Measurements from ENCODE around the gene GNPDA1. TPM values are rescaled to one million over a fixed set of nuclear protein-coding genes. Genes with fewer than 3 reads are reported as not detected.
"Not testable (repeated sequence)": the region's sequence is repeated elsewhere in the genome, so short reads cannot be mapped to it uniquely, and the experiment has no call there.

Gene GNPDA1
- total RNA-seq, 1 experiment from 2014 or later, result 52.4 TPM

DNA sequence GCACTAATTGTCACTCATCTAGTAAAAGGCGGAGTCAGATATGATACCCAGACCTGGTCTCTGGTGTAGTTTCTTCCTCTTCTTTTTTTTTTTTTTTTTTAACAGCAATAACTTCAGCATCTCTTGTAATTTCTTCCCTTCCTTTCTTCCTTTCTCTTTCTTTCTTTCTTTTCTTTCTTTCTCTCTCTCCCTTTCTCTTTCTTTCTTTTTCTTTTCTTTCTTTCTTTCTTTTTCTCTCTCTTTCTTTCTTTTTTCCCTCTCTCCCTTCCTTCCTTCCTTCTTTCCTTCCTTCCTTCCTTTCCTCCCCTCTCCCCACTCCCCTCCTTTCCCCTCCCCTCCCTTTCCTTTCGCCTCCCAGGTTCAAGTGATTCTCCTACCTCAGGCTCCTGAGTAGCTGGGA is 25.9 kb upstream of the GNPDA1 start:
- intact Hi-C loops (cut with micrococcal nuclease; ENCODE audit: unreplicated experiment), result no loop called here
- no peaks in the 10 kb centered on the region for H3K36me3 ChIP-seq (ENCODE audit: insufficient read depth, low read length, poor library complexity, severe bottlenecking)
- no peak for DNase-seq (ENCODE audit: low spot score)
- H3K27me3 ChIP-seq (replicated peaks; ENCODE audit: insufficient read depth, low read depth, low read length, poor library complexity), result no peaks in the 10 kb centered on the region
- ChIA-PET POLR2A (ENCODE audit: low non-redundant PET) (no interaction called here), CTCF (no interaction called here)
- no TSS peak for BruUV-seq (replicated peaks)
- no peaks in the 10 kb centered on the region for H3K4me1 ChIP-seq (ENCODE audit: insufficient read depth, low read length, poor library complexity, severe bottlenecking)
- TF ChIP-seq EZH2 (IDR thresholded peaks at IDR 0.05; ENCODE audit: borderline replicate concordance, low read depth, low read length, poor library complexity, severe bottlenecking) (no peak), CTCF (conservative IDR thresholded peaks at IDR 0.05; ENCODE audit: low read depth, low read length) (no peak)
- no peak overlapping the region for H3K27ac ChIP-seq (ENCODE audit: low read depth, low read length, poor library complexity, severe bottlenecking)
- H3K4me3 ChIP-seq (ENCODE audit: low read depth, low read length, poor library complexity, severe bottlenecking), result no peak overlapping the region
- no peaks in the 10 kb centered on the region for H3K9me3 ChIP-seq (ENCODE audit: low read depth, low read length, poor library complexity, severe bottlenecking)

DNA sequence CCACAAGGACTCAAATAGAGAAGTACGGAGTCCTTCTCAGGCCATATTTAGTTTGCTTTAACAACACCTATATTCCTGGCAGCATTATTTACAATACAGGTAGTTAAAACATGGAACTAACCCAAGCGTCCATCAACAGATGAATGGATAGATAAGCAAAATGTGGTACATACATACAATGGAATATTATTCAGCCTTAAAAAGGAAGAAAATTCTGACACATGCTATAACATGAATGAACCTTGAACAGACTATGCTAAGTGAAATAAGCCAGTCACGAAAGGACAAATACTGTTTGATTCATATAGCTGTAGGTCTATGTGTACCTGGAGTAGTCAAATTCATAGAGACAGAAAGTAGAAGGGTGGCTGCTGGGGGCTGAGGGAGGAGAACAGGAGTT is 24.8 kb upstream of the GNPDA1 start:
- H3K4me3 ChIP-seq (ENCODE audit: low read depth, low read length, poor library complexity, severe bottlenecking); H3K36me3 ChIP-seq (ENCODE audit: insufficient read depth, low read length, poor library complexity, severe bottlenecking); H3K9me3 ChIP-seq (ENCODE audit: low read depth, low read length, poor library complexity, severe bottlenecking); intact Hi-C loops (cut with micrococcal nuclease; ENCODE audit: unreplicated experiment); BruUV-seq (replicated peaks); H3K4me1 ChIP-seq (ENCODE audit: insufficient read depth, low read length, poor library complexity, severe bottlenecking); H3K27ac ChIP-seq (ENCODE audit: low read depth, low read length, poor library complexity, severe bottlenecking); H3K27me3 ChIP-seq (replicated peaks; ENCODE audit: insufficient read depth, low read depth, low read length, poor library complexity); DNase-seq (ENCODE audit: low spot score); CTCF ChIA-PET; POLR2A ChIA-PET (ENCODE audit: low non-redundant PET): not testable (repeated sequence)

GRCh38 chr5:142036918-142037317 is 24.1 kb upstream of the GNPDA1 start:
- H3K27ac ChIP-seq (ENCODE audit: low read depth, low read length, poor library complexity, severe bottlenecking), result no peak overlapping the region
- no peaks in the 10 kb centered on the region for H3K9me3 ChIP-seq (ENCODE audit: low read depth, low read length, poor library complexity, severe bottlenecking)
- H3K4me1 ChIP-seq (ENCODE audit: insufficient read depth, low read length, poor library complexity, severe bottlenecking), result no peaks in the 10 kb centered on the region
- POLR2A ChIA-PET (ENCODE audit: low non-redundant PET), result no interaction called here
- CTCF ChIA-PET, result no interaction called here
- intact Hi-C loops (cut with micrococcal nuclease; ENCODE audit: unreplicated experiment), result no loop called here
- TF ChIP-seq CTCF (conservative IDR thresholded peaks at IDR 0.05; ENCODE audit: low read depth, low read length) (no peak), EZH2 (IDR thresholded peaks at IDR 0.05; ENCODE audit: borderline replicate concordance, low read depth, low read length, poor library complexity, severe bottlenecking) (no peak)
- no peak overlapping the region for H3K4me3 ChIP-seq (ENCODE audit: low read depth, low read length, poor library complexity, severe bottlenecking)
- no peak for DNase-seq (ENCODE audit: low spot score)
- no peaks in the 10 kb centered on the region for H3K36me3 ChIP-seq (ENCODE audit: insufficient read depth, low read length, poor library complexity, severe bottlenecking)
- H3K27me3 ChIP-seq (replicated peaks; ENCODE audit: insufficient read depth, low read depth, low read length, poor library complexity), result no peaks in the 10 kb centered on the region
- no TSS peak for BruUV-seq (replicated peaks)

- intact Hi-C loops (cut with micrococcal nuclease; ENCODE audit: unreplicated experiment), result no loop called here
- H3K4me1 ChIP-seq (ENCODE audit: insufficient read depth, low read length, poor library complexity, severe bottlenecking), result no peaks in the 10 kb centered on the region
- TF ChIP-seq EZH2 (IDR thresholded peaks at IDR 0.05; ENCODE audit: borderline replicate concordance, low read depth, low read length, poor library complexity, severe bottlenecking) (no peak), CTCF (conservative IDR thresholded peaks at IDR 0.05; ENCODE audit: low read depth, low read length) (no peak)
- no peak for DNase-seq (ENCODE audit: low spot score)
- H3K4me3 ChIP-seq (ENCODE audit: low read depth, low read length, poor library complexity, severe bottlenecking), result no peak overlapping the region
- H3K27ac ChIP-seq (ENCODE audit: low read depth, low read length, poor library complexity, severe bottlenecking), result no peak overlapping the region
- BruUV-seq (replicated peaks), result no TSS peak
- POLR2A ChIA-PET (ENCODE audit: low non-redundant PET), result no interaction called here
- CTCF ChIA-PET, result no interaction called here
- no peaks in the 10 kb centered on the region for H3K27me3 ChIP-seq (replicated peaks; ENCODE audit: insufficient read depth, low read depth, low read length, poor library complexity)
- H3K9me3 ChIP-seq (ENCODE audit: low read depth, low read length, poor library complexity, severe bottlenecking), result no peaks in the 10 kb centered on the region
- no peaks in the 10 kb centered on the region for H3K36me3 ChIP-seq (ENCODE audit: insufficient read depth, low read length, poor library complexity, severe bottlenecking)
Measured at GRCh38 chr5:142034994-142035393, 22.2 kb upstream of the GNPDA1 start.

- H3K9me3 ChIP-seq (ENCODE audit: low read depth, low read length, poor library complexity, severe bottlenecking); H3K36me3 ChIP-seq (ENCODE audit: insufficient read depth, low read length, poor library complexity, severe bottlenecking); POLR2A ChIA-PET (ENCODE audit: low non-redundant PET); intact Hi-C loops (cut with micrococcal nuclease; ENCODE audit: unreplicated experiment); H3K4me3 ChIP-seq (ENCODE audit: low read depth, low read length, poor library complexity, severe bottlenecking); H3K27ac ChIP-seq (ENCODE audit: low read depth, low read length, poor library complexity, severe bottlenecking); CTCF ChIA-PET; H3K4me1 ChIP-seq (ENCODE audit: insufficient read depth, low read length, poor library complexity, severe bottlenecking); BruUV-seq (replicated peaks); DNase-seq (ENCODE audit: low spot score); H3K27me3 ChIP-seq (replicated peaks; ENCODE audit: insufficient read depth, low read depth, low read length, poor library complexity): not testable (repeated sequence)
Measured at GRCh38 chr5:142033632-142034567, 21.1 kb upstream of the GNPDA1 start.
